Liver (tissue), 3 donors: ENCODE measurements around the gene FETUB.

Experiments used
- NR2F2 ChIP-seq: IDR thresholded peaks from 2 replicates; pipeline ENCODE4 v1.6.1; 2016; ENCODE audit warnings: antibody characterized with exemption
- RAD21 ChIP-seq, 2 donors: IDR thresholded peaks; 2 replicates each; pipeline ENCODE4 v1.6.1; 2016; ENCODE audit warnings: antibody characterized with exemption in 2 of 2, mild to moderate bottlenecking in 2 of 2
- TAF1 ChIP-seq: conservative IDR thresholded peaks from 2 replicates; pipeline ENCODE4 v1.6.1; 2016; ENCODE audit warnings: antibody characterized with exemption, mild to moderate bottlenecking
- YY1 ChIP-seq: IDR thresholded peaks from 2 replicates; pipeline ENCODE4 v1.6.1; 2016; ENCODE audit warnings: antibody characterized with exemption, mild to moderate bottlenecking
- TF ChIP-seq, protein P1 (sequence below): IDR thresholded peaks from 2 replicates; pipeline ENCODE4 v1.6.1; 2016; ENCODE audit warnings: antibody characterized with exemption
- TF ChIP-seq, protein P2 (sequence below): IDR thresholded peaks from 2 replicates; pipeline ENCODE4 v1.6.1; 2016; ENCODE audit warnings: antibody characterized with exemption
- TF ChIP-seq, protein P3 (sequence below): IDR thresholded peaks from 2 replicates; pipeline ENCODE4 v1.6.1; 2016; ENCODE audit warnings: antibody characterized with exemption, mild to moderate bottlenecking
- TF ChIP-seq, protein P4 (sequence below): fragments of 150-350 bp; IDR thresholded peaks from 2 replicates; pipeline ENCODE4 v1.5.1; 2017; ENCODE audit warnings: improper control_type of control experiment, low read depth, low read length; ENCODE audit not compliant: missing input control
- donor health status: healthy.
- donor health status: healthy.

DNA sequence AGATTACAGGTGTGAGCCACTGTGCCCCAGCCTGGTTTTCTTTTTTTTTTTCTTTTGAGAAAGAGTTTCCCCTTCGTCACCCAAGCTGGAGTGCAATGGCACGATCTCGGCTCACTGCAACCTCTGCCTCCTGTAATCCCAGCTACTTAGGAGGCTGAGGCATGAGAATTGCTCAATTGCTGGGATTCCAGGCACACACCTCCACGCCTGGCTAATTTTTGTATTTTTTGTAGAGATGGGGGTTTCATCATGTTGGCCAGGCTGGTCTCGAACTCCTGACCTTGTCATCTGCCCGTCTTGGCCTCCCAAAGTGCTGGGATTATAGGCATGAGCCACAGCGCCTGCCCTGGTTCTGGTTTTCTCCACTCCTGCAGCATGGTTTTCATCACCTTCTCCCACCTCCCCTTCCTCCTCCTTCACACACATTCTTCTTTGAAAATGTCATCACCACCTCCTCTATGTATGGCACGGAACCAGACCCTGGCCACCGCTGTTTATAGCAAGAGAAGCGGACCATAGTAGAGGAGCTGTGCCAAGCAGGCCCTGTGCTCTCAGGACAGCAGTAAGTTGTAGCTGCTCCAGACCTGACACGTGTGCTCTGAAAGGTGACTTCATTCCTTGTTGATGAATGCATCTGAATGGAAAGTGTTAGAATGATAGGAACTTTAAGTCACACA is 42.0 kb upstream of the FETUB start:
- TF ChIP-seq, protein P1, sequence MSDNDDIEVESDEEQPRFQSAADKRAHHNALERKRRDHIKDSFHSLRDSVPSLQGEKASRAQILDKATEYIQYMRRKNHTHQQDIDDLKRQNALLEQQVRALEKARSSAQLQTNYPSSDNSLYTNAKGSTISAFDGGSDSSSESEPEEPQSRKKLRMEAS = peak; percentile 24
- TF ChIP-seq RAD21 (IDR thresholded peaks at IDR 0.05) (no peak), NR2F2 (no peak), YY1 (no peak), TAF1 (no peak)
- TF ChIP-seq, protein P2, sequence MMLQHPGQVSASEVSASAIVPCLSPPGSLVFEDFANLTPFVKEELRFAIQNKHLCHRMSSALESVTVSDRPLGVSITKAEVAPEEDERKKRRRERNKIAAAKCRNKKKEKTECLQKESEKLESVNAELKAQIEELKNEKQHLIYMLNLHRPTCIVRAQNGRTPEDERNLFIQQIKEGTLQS = no peak
- TF ChIP-seq, protein P3, sequence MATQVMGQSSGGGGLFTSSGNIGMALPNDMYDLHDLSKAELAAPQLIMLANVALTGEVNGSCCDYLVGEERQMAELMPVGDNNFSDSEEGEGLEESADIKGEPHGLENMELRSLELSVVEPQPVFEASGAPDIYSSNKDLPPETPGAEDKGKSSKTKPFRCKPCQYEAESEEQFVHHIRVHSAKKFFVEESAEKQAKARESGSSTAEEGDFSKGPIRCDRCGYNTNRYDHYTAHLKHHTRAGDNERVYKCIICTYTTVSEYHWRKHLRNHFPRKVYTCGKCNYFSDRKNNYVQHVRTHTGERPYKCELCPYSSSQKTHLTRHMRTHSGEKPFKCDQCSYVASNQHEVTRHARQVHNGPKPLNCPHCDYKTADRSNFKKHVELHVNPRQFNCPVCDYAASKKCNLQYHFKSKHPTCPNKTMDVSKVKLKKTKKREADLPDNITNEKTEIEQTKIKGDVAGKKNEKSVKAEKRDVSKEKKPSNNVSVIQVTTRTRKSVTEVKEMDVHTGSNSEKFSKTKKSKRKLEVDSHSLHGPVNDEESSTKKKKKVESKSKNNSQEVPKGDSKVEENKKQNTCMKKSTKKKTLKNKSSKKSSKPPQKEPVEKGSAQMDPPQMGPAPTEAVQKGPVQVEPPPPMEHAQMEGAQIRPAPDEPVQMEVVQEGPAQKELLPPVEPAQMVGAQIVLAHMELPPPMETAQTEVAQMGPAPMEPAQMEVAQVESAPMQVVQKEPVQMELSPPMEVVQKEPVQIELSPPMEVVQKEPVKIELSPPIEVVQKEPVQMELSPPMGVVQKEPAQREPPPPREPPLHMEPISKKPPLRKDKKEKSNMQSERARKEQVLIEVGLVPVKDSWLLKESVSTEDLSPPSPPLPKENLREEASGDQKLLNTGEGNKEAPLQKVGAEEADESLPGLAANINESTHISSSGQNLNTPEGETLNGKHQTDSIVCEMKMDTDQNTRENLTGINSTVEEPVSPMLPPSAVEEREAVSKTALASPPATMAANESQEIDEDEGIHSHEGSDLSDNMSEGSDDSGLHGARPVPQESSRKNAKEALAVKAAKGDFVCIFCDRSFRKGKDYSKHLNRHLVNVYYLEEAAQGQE = no peak
- TF ChIP-seq, protein P4, sequence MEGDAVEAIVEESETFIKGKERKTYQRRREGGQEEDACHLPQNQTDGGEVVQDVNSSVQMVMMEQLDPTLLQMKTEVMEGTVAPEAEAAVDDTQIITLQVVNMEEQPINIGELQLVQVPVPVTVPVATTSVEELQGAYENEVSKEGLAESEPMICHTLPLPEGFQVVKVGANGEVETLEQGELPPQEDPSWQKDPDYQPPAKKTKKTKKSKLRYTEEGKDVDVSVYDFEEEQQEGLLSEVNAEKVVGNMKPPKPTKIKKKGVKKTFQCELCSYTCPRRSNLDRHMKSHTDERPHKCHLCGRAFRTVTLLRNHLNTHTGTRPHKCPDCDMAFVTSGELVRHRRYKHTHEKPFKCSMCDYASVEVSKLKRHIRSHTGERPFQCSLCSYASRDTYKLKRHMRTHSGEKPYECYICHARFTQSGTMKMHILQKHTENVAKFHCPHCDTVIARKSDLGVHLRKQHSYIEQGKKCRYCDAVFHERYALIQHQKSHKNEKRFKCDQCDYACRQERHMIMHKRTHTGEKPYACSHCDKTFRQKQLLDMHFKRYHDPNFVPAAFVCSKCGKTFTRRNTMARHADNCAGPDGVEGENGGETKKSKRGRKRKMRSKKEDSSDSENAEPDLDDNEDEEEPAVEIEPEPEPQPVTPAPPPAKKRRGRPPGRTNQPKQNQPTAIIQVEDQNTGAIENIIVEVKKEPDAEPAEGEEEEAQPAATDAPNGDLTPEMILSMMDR = no peak
